ENCODE results near the gene SCN9A.

Gene SCN9A

DNA sequence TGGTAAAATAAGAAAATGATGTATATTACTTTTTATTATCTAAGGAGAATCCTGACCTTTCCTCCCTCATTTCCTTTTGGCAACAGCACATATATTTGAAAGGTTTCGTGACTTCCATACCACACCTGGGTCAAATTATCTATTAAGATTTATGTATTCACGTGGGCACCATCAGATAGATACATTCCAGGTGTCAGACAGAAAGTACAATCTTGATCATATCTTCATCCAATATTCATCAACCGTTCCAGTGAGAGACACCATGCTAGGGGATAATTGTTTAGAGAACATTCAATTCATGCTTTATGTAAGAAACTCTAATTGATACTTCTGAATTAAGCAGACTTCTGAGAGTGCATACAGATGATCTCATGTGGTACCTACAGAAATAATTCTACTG lies 73.7 kb downstream of the SCN9A start:
- no peak overlapping the region for H3K4me3 Mint-ChIP-seq
- no peaks in the 10 kb centered on the region for H3K36me3 Mint-ChIP-seq (ENCODE audit: low read depth)
- no peaks in the 10 kb centered on the region for H3K4me1 Mint-ChIP-seq
- TF ChIP-seq, protein P1, sequence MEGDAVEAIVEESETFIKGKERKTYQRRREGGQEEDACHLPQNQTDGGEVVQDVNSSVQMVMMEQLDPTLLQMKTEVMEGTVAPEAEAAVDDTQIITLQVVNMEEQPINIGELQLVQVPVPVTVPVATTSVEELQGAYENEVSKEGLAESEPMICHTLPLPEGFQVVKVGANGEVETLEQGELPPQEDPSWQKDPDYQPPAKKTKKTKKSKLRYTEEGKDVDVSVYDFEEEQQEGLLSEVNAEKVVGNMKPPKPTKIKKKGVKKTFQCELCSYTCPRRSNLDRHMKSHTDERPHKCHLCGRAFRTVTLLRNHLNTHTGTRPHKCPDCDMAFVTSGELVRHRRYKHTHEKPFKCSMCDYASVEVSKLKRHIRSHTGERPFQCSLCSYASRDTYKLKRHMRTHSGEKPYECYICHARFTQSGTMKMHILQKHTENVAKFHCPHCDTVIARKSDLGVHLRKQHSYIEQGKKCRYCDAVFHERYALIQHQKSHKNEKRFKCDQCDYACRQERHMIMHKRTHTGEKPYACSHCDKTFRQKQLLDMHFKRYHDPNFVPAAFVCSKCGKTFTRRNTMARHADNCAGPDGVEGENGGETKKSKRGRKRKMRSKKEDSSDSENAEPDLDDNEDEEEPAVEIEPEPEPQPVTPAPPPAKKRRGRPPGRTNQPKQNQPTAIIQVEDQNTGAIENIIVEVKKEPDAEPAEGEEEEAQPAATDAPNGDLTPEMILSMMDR (IDR thresholded peaks at IDR 0.05): no peak
- no peak for DNase-seq
- H3K27me3 Mint-ChIP-seq (ENCODE audit: low read depth, poor library complexity): no peaks in the 10 kb centered on the region
- H3K27ac Mint-ChIP-seq: no peak overlapping the region
- H3K9me3 Mint-ChIP-seq: no peaks in the 10 kb centered on the region

GRCh38 chr2:166297951-166298350 lies 77.8 kb downstream of the SCN9A start:
- H3K27ac Mint-ChIP-seq: no peak overlapping the region
- H3K4me1 Mint-ChIP-seq: no peaks in the 10 kb centered on the region
- H3K27me3 Mint-ChIP-seq (ENCODE audit: low read depth, poor library complexity): peaks cover 2% of the 10 kb centered on the region
- H3K36me3 Mint-ChIP-seq (ENCODE audit: low read depth): no peaks in the 10 kb centered on the region
- TF ChIP-seq, protein P1 (IDR thresholded peaks at IDR 0.05): no peak
- H3K4me3 Mint-ChIP-seq: no peak overlapping the region
- no peak for DNase-seq
- H3K9me3 Mint-ChIP-seq: no peaks in the 10 kb centered on the region

DNA sequence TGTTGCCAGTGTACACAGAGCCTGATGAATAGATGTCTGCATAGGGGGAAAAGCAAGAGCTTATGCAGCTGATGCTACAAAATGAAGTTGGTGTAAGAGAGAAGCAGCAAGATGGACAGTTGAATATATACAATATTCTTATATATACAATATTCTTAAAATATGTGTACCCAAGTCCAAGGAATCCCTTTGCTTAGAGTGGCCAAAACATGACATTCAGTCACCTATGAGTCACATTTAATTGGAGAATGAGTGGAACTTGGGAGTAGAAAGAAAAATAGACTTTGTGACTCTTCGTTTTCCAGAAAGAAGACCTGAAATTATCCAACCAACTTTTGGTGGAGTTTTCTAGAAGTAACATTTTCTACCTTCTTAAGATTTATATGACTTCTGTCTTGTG lies 81.8 kb downstream of the SCN9A start:
- peaks cover 2% of the 10 kb centered on the region for H3K27me3 Mint-ChIP-seq (ENCODE audit: low read depth, poor library complexity)
- H3K4me3 Mint-ChIP-seq: no peak overlapping the region
- TF ChIP-seq, protein P1 (IDR thresholded peaks at IDR 0.05): no peak
- no peaks in the 10 kb centered on the region for H3K4me1 Mint-ChIP-seq
- H3K36me3 Mint-ChIP-seq (ENCODE audit: low read depth): no peaks in the 10 kb centered on the region
- H3K9me3 Mint-ChIP-seq: peaks cover 4% of the 10 kb centered on the region
- H3K27ac Mint-ChIP-seq: no peak overlapping the region
- no peak for DNase-seq

GRCh38 chr2:166285215-166285614 lies 90.5 kb downstream of the SCN9A start:
- no peak for DNase-seq
- peaks cover 4% of the 10 kb centered on the region for H3K9me3 Mint-ChIP-seq
- no peaks in the 10 kb centered on the region for H3K36me3 Mint-ChIP-seq (ENCODE audit: low read depth)
- H3K4me3 Mint-ChIP-seq: no peak overlapping the region
- TF ChIP-seq, protein P1 (IDR thresholded peaks at IDR 0.05): no peak
- no peaks in the 10 kb centered on the region for H3K4me1 Mint-ChIP-seq
- no peak overlapping the region for H3K27ac Mint-ChIP-seq
- H3K27me3 Mint-ChIP-seq (ENCODE audit: low read depth, poor library complexity): peaks cover 2% of the 10 kb centered on the region

DNA sequence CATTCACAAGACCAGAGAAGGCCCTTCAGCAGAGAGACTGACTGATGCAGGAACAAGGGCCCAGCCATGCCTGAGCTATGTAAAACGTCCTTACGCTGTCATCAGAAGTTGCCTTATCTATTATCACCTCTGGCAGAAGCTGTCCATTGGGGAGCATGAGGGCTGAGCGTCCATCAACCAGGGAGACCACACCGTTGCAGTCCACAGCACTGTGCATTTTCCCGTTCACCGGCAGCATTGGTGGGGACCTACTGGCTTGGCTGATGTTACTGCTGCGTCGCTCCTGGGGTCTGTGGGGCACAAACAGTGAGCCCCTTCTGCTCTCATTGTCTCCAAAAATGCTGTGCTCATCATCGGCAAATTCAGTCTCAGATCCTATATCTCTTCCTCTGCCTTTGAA lies 91.4 kb downstream of the SCN9A start:
- DNase-seq: no peak
- no peaks in the 10 kb centered on the region for H3K36me3 Mint-ChIP-seq (ENCODE audit: low read depth)
- no peak overlapping the region for H3K27ac Mint-ChIP-seq
- peaks cover 2% of the 10 kb centered on the region for H3K27me3 Mint-ChIP-seq (ENCODE audit: low read depth, poor library complexity)
- no peaks in the 10 kb centered on the region for H3K4me1 Mint-ChIP-seq
- H3K4me3 Mint-ChIP-seq: no peak overlapping the region
- no peaks in the 10 kb centered on the region for H3K9me3 Mint-ChIP-seq
- TF ChIP-seq, protein P1 (IDR thresholded peaks at IDR 0.05): no peak

- Mint-ChIP-seq H3K4me3 (no peak overlapping the region), H3K9me3 (no peaks in the 10 kb centered on the region), H3K36me3 (ENCODE audit: low read depth) (no peaks in the 10 kb centered on the region), H3K27me3 (ENCODE audit: low read depth, poor library complexity) (peaks cover 2% of the 10 kb centered on the region), H3K4me1 (no peaks in the 10 kb centered on the region), H3K27ac (no peak overlapping the region)
- no peak for DNase-seq
- TF ChIP-seq, protein P1 (IDR thresholded peaks at IDR 0.05): no peak
Observed at GRCh38 chr2:166282154-166282553, 93.6 kb downstream of the SCN9A start.
